K562 (cell line): ENCODE results near the gene GCK. TPM values are rescaled to one million over a fixed set of nuclear protein-coding genes. Genes with fewer than 3 reads are reported as not detected.

Source experiments
- ATF2 ChIP-seq: sonication (generic); formaldehyde crosslinking; IDR thresholded peaks from 2 replicates; pipeline ENCODE4 v1.8.1; 2022; ENCODE audit warnings: missing genetic modification reagents
- DDX20 ChIP-seq: fragments of 450-650 bp; IDR thresholded peaks from 2 replicates; pipeline ENCODE4 v1.6.1; 2016; ENCODE audit warnings: missing genetic modification characterization, low read depth, mild to moderate bottlenecking, missing compliant biosample characterization, moderate library complexity
- ERF ChIP-seq: fragments of 450-650 bp; formaldehyde crosslinking; IDR thresholded peaks from 2 replicates; pipeline ENCODE4 v1.4.0; 2020; ENCODE audit warnings: mild to moderate bottlenecking, mixed read lengths
- HDAC2 ChIP-seq: fragments of 450-650 bp; IDR thresholded peaks from 2 replicates; pipeline ENCODE4 v1.6.1; 2016; ENCODE audit warnings: mild to moderate bottlenecking
- MYC ChIP-seq, 2 experiments: fragments of 250-450 bp in 1 of 2; sonication (Bioruptor Pico) in 1 of 2; IDR thresholded peaks; 2 replicates each; pipeline versions ENCODE4 v1.5.1 to v1.6.1; 2012 to 2021; ENCODE audit warnings: low read depth in 2 of 2, borderline replicate concordance in 1 of 2, improper control_type of control experiment in 1 of 2, low read length in 1 of 2, mild to moderate bottlenecking in 1 of 2, moderate library complexity in 1 of 2
- POLR2H ChIP-seq: IDR thresholded peaks from 2 replicates; pipeline ENCODE4 v1.6.1; 2016; ENCODE audit warnings: missing genetic modification characterization, low read depth, mild to moderate bottlenecking, control low read depth, missing compliant biosample characterization, moderate library complexity
- RBBP5 ChIP-seq: fragments of 200-600 bp; sonication (generic); IDR thresholded peaks from 2 replicates; pipeline ENCODE4 v1.6.1; 2012; ENCODE audit warnings: borderline replicate concordance, mild to moderate bottlenecking, low read length, control low read depth, inconsistent platforms; ENCODE audit not compliant: insufficient read depth, poor library complexity, severe bottlenecking
- ZBTB17 ChIP-seq: fragments of 450-650 bp; formaldehyde crosslinking; IDR thresholded peaks from 2 replicates; pipeline ENCODE4 v1.4.0; 2020; ENCODE audit warnings: mild to moderate bottlenecking
- polyA plus RNA-seq, 8 experiments: library from polyadenylated mRNA; depleted of rRNA in 4 of 8; stranded (reverse) in 5 of 8; unstranded in 3 of 8; fragments of >200 nt; fragmentation: Nextera tagmentation in 2 of 8; fragmentation: Illumina TruSeq in 1 of 8; extraction: Ambion mirVana in 2 of 8; extraction: Trizol in 1 of 8; gene quantifications; 2 replicates each; pipeline versions ENCODE4 v1.2.1 to v1.2.3, GENCODE V29; 2011 to 2014; ENCODE audit warnings: inconsistent platforms in 1 of 8, missing spikeins in 1 of 8
- total RNA-seq, 7 experiments: library from RNA; depleted of rRNA in 6 of 7; stranded (reverse); fragments of >200 nt in 6 of 7; fragmentation: Illumina TruSeq in 2 of 7; extraction: Trizol in 2 of 7; gene quantifications; 2 replicates each; pipeline versions ENCODE4 v1.2.1 to v1.2.3, GENCODE V29; 2011 to 2021; ENCODE audit warnings: low replicate concordance in 1 of 7
- TF ChIP-seq, protein P1 (sequence below): fragments of 450-650 bp; IDR thresholded peaks from 2 replicates; pipeline ENCODE4 v1.6.1; 2016; ENCODE audit warnings: mild to moderate bottlenecking, moderate library complexity
- TF ChIP-seq, protein P2 (sequence below): fragments of 450-650 bp; IDR thresholded peaks from 2 replicates; pipeline ENCODE4 v1.6.1; 2017; ENCODE audit warnings: mild to moderate bottlenecking, moderate library complexity

The GCK gene
- total and polyA plus RNA-seq, 9 of the 15 experiments (the other 6 are each of a cell fraction or from before 2014, with no cell fraction given), result 0.11 to 0.55 (median 0.16) TPM; not detected in 3

DNA sequence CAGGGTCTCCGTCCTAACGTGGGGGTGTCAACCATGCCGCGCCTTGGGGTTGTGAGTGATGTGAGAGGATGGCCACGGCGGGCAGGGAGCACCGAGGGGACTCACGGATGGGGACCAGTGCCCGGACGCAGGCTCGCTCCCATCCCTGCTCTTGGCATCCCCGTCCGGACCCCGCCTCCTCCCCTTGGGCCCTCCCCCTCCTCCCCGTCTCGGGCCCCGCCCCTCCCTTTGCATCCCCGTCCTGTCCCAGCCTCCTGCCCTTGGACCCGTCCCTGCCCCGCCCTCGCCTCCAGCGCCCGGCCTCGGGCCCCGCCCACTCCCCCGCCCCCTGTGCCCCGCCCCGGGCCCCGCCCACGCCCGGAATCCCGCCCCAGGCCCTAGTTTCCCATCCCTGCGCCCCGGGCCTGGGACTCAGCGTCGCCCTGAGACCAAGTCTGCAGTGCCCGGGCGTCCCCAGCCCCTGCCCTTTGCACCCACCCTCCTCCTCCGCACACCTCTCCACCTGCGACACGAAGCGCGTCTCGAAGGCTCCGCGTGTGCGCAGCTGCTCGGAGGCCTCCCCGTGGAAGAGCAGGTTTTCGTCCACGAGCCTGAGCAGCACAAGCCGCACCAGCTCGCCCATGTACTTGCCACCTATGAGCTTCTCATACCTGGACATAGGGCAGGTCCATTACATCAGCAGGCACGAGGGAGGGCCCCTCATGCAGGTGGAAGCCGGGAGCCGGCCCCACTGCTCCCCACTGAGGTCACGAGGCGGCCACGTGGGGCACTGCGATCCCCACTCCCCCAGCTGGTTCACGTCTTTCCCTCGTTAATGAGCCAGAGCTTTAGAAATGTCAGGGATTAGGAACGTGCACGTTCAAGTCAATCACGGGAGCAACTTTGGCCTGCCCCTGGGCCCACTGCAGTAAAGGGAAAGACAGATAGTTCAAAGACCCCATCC is 43.0 kb downstream of the GCK start (continued):
- TF ChIP-seq, protein P1, sequence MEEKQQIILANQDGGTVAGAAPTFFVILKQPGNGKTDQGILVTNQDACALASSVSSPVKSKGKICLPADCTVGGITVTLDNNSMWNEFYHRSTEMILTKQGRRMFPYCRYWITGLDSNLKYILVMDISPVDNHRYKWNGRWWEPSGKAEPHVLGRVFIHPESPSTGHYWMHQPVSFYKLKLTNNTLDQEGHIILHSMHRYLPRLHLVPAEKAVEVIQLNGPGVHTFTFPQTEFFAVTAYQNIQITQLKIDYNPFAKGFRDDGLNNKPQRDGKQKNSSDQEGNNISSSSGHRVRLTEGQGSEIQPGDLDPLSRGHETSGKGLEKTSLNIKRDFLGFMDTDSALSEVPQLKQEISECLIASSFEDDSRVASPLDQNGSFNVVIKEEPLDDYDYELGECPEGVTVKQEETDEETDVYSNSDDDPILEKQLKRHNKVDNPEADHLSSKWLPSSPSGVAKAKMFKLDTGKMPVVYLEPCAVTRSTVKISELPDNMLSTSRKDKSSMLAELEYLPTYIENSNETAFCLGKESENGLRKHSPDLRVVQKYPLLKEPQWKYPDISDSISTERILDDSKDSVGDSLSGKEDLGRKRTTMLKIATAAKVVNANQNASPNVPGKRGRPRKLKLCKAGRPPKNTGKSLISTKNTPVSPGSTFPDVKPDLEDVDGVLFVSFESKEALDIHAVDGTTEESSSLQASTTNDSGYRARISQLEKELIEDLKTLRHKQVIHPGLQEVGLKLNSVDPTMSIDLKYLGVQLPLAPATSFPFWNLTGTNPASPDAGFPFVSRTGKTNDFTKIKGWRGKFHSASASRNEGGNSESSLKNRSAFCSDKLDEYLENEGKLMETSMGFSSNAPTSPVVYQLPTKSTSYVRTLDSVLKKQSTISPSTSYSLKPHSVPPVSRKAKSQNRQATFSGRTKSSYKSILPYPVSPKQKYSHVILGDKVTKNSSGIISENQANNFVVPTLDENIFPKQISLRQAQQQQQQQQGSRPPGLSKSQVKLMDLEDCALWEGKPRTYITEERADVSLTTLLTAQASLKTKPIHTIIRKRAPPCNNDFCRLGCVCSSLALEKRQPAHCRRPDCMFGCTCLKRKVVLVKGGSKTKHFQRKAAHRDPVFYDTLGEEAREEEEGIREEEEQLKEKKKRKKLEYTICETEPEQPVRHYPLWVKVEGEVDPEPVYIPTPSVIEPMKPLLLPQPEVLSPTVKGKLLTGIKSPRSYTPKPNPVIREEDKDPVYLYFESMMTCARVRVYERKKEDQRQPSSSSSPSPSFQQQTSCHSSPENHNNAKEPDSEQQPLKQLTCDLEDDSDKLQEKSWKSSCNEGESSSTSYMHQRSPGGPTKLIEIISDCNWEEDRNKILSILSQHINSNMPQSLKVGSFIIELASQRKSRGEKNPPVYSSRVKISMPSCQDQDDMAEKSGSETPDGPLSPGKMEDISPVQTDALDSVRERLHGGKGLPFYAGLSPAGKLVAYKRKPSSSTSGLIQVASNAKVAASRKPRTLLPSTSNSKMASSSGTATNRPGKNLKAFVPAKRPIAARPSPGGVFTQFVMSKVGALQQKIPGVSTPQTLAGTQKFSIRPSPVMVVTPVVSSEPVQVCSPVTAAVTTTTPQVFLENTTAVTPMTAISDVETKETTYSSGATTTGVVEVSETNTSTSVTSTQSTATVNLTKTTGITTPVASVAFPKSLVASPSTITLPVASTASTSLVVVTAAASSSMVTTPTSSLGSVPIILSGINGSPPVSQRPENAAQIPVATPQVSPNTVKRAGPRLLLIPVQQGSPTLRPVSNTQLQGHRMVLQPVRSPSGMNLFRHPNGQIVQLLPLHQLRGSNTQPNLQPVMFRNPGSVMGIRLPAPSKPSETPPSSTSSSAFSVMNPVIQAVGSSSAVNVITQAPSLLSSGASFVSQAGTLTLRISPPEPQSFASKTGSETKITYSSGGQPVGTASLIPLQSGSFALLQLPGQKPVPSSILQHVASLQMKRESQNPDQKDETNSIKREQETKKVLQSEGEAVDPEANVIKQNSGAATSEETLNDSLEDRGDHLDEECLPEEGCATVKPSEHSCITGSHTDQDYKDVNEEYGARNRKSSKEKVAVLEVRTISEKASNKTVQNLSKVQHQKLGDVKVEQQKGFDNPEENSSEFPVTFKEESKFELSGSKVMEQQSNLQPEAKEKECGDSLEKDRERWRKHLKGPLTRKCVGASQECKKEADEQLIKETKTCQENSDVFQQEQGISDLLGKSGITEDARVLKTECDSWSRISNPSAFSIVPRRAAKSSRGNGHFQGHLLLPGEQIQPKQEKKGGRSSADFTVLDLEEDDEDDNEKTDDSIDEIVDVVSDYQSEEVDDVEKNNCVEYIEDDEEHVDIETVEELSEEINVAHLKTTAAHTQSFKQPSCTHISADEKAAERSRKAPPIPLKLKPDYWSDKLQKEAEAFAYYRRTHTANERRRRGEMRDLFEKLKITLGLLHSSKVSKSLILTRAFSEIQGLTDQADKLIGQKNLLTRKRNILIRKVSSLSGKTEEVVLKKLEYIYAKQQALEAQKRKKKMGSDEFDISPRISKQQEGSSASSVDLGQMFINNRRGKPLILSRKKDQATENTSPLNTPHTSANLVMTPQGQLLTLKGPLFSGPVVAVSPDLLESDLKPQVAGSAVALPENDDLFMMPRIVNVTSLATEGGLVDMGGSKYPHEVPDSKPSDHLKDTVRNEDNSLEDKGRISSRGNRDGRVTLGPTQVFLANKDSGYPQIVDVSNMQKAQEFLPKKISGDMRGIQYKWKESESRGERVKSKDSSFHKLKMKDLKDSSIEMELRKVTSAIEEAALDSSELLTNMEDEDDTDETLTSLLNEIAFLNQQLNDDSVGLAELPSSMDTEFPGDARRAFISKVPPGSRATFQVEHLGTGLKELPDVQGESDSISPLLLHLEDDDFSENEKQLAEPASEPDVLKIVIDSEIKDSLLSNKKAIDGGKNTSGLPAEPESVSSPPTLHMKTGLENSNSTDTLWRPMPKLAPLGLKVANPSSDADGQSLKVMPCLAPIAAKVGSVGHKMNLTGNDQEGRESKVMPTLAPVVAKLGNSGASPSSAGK, result peak; percentile 95
- no peak for TF ChIP-seq ATF2 (CRISPR knock-in tag)
- TF ChIP-seq, protein P2, sequence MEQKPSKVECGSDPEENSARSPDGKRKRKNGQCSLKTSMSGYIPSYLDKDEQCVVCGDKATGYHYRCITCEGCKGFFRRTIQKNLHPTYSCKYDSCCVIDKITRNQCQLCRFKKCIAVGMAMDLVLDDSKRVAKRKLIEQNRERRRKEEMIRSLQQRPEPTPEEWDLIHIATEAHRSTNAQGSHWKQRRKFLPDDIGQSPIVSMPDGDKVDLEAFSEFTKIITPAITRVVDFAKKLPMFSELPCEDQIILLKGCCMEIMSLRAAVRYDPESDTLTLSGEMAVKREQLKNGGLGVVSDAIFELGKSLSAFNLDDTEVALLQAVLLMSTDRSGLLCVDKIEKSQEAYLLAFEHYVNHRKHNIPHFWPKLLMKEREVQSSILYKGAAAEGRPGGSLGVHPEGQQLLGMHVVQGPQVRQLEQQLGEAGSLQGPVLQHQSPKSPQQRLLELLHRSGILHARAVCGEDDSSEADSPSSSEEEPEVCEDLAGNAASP, result no peak
- TF ChIP-seq RBBP5, result peak; percentile 45
- peak; percentile 25; the same call in 1 of the 2 replicates for TF ChIP-seq ERF (CRISPR knock-in tag)
- peak; percentile 81 for TF ChIP-seq MYC (IDR thresholded peaks at IDR 0.05; ENCODE audit: low read depth, low read length)
- TF ChIP-seq MYC (CRISPR knock-in tag; IDR thresholded peaks at IDR 0.05; ENCODE audit: borderline replicate concordance, low read depth), result peak; percentile 27; the same call in 1 of the 2 replicates
- TF ChIP-seq DDX20 (tag), result no peak
- no peak for TF ChIP-seq POLR2H (tag)
- 0 out of 2 replicates have a peak, but pooled peaks have one; percentile 14 for TF ChIP-seq HDAC2
- TF ChIP-seq ZBTB17 (CRISPR knock-in tag), result 0 out of 2 replicates have a peak, but pooled peaks have one; percentile 51
